GM19372 (cell line): ENCODE results near the gene CAPN14.

Experiments used
- ATAC-seq: cut with Tn5 transposase; IDR thresholded peaks from one replicate; pipeline ENCODE4 v1.9.1; 2021; ENCODE audit warnings: mild to moderate bottlenecking, low read depth, moderate library complexity; ENCODE audit not compliant: unreplicated experiment

The CAPN14 gene

DNA sequence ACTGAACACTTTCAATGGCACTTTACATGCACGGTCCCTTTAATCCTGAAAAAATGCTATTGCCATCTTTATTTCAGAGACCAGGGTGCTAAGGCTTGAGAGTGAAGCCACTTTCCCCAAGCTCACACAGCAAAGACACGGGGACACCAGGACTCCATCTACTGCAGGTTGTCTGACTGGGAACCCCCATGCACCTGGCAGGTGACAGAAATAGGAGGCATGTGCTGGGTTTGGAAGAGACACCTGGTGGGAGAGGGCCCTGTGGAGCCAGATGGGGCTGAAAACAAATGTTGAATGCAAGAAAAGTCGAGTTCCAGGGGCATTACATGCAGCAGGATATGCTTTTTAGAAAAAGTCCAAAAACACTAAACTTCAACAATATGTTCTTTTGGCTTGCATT, 11.4 kb upstream of the CAPN14 start:
- no peak for ATAC-seq

DNA sequence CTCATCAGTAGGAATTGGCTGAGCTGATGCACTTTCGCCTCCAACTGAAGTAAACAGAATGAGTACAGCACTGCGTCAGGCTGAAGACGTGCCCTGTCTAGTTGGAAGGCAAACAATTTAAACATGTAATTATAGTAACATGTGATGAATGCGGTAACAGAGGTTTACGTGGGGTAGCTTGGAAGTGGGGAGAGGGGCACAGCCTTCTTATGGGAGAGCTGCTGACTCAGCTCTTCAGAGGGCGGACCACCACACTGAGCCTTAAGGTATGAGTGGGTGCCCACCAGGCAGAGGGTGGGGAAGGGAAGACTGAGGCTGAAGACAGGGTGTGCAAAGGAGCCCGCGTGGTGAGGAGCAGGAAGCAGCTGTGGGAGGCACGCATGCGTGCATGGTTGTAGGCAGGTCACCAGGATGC, 10.4 kb upstream of the CAPN14 start:
- ATAC-seq: no peak

DNA sequence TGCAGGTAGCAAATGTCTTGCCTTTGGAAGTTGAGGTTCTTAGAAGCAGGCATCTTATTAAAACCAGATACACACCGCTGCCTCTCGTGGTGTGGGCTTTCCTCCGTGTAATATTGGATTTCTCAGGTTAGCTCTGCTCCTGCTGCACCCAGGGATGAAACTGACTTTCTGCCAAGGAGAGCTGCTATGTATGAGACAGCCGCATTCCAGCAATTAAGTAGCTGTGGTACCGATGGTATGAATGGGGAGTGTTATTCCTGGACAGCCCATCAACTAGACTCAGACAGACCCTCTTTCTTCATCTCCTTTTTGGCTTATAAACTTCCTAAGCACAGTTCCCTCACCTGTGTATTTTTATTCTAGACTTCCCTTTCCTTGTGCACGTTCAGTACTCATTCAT, 9.8 kb upstream of the CAPN14 start:
- ATAC-seq: no peak

DNA sequence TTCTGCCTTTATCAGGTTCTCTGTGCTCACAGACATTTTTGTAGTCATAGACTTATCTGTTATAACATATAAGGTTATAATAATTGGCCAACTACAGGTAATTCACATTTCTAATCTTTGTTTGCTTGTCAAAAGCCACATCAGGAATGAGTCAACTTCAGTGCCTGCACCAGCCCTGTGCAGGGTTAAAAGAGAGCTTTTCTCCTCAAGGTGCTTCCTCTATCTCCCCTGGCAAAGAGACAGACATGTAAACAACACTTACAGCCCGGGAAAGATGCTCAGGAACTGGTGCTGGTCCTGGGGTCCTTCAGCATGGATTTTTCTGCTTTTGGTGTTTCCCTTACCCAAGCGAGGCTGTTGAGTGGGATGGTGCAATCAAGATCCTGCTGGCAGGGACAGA, 9.0 kb upstream of the CAPN14 start:
- ATAC-seq: no peak

DNA sequence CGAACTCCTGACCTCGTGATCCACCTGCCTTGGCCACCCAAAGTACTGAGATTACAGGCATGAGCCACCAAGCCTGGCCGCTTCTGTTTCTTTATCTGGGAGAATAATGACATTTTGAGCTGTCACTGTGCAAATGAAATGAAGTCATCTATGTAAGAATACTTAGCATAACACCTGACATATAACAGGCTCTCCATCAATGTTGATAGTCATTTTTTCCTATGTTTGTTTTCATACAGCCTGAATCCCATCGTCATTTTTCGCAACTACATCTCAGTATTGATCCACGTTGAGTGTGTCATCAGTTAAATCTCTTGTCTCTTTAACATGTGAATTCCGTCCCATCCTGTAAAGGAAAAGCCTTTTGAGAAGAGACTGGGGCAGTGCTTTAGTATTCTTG, 6.4 kb upstream of the CAPN14 start:
- no peak for ATAC-seq

DNA sequence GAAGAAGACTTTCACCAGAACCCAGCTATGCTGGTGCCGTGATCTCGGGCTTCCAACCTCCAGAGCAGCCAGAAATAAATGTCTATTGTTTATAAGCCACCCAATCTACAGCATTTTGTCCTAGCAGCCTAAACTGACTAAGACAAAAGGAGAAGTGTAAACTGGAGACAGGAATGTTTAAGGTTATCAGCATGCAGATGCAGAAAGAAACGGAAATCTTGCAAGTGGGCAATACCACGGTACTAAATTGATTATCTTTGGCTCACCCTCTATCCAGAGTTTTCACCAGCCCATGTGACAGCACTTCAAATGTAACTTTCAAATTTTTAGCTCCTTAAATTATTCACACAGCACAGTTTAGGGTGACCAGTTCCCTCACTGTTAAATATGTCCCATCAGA, 5.7 kb upstream of the CAPN14 start:
- ATAC-seq: no peak

DNA sequence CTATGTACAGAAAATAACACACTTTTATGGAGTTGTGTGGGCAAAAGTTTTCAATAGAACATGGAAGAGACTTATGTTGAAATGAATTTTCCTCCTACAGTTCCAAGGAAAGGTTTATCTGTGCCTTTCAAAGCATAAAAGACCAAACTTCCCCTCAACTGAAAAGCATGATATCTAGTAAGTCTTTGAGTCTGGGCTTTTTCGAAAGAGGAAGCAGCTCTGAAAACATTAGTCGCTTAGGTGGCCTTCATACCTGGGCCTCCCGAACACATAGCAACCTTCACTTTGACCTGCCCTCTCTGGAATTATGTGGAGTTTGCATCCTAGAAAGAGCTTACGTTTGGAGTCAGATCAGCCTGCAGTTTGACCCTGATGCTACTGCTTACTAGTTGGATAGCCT, 4.8 kb upstream of the CAPN14 start:
- no peak for ATAC-seq

DNA sequence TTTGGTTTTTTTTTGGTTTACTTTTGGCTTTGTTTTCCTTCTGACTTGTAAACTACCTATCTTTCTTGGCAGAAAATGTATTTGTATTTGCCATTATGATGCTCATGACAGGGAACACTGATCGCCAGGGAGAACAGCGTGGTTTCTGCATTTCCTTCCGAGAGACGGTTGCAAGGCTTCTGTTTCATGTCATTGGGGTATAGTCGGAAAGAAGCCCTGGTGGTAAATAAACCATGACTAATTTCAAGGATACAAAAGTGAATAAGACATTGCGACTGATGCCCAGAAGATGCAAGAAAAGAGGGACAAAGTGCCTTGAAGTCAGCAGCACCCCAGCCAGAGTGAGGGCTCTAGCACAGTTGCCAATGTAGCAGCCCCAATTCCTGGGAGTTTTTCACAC, 4.2 kb upstream of the CAPN14 start:
- no peak for ATAC-seq

DNA sequence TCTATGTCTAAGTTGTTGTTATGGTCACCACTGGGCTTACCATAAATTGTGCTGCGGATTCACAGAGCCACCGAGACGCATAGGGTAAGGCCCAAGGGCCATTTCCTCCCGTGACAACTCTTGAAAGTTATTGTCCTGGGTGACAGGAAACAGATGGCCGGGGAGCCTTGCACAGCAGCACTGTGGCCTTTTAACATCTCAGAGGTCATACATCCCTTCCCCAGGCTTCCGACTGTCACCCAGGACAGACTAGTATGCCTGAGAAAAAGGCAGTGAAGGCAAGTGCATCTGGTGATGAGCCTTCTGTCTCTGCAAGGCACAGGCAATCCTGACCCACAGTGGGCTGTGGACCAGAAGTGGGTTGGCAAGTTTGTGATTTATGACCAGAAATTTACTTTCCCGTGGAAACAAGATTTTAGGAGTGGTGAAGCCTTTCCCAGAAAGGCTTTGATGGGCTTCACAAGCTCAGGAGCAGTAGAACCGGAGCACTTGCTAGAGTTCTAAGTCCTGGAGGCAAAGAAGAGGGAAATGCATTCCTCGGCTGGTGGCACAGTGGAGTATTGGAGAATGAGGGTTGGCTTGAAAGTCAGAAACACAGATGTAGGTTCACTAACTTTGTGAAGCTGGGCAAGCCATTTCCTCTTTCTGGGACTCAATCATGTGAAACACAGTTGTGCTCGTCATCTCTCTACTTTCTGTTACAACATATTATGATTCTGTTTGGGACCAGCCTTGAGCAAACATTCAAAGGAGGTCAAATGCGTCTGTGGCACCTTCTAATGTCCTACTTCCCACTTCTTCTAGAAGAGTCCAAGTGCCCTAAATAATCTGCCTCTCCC, 2.0 kb upstream of the CAPN14 start:
- peak; percentile 73 for ATAC-seq

DNA sequence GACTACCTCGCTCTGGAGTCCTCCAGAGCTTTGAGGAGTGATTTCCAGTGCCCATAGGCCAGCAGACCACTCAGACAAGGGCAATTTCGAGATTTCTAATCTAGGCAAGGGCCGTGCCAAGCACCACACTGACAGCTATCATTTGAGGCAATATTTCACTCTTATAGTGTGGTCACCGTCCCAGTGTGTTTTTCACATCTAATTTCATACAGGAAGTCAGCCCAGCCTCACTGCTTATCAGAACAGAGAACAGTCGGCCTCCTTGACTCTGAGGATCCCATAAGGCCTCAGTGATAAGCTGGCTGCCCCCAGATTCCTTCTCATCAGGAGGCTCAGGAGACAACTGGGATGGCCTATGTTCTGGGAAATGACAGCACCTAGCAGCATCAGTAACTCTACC, 581 bp downstream of the CAPN14 start:
- ATAC-seq: peak; percentile 32

DNA sequence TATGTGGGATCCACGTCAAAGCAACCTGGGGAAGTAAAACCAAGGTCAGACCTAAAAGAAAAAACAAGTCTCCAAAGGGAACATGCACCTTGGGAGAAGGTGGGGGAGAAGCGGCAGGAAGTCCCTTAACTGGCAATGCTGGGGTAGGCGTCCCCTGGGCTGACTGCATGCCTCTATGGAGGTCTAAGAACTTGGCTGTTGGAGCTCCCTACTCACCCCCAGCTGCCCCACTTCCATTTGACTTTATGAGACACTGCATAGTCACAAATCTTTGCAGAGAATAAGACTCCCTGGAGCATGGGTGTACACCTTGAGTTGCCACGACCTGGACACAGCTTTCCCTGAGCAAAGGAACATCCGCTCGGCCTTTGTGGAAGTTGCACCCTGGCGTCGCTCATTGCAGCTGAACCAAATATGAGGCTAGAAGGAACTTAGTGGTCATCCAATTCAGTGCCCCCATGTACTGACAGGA, 2.8 kb downstream of the CAPN14 start:
- no peak for ATAC-seq

DNA sequence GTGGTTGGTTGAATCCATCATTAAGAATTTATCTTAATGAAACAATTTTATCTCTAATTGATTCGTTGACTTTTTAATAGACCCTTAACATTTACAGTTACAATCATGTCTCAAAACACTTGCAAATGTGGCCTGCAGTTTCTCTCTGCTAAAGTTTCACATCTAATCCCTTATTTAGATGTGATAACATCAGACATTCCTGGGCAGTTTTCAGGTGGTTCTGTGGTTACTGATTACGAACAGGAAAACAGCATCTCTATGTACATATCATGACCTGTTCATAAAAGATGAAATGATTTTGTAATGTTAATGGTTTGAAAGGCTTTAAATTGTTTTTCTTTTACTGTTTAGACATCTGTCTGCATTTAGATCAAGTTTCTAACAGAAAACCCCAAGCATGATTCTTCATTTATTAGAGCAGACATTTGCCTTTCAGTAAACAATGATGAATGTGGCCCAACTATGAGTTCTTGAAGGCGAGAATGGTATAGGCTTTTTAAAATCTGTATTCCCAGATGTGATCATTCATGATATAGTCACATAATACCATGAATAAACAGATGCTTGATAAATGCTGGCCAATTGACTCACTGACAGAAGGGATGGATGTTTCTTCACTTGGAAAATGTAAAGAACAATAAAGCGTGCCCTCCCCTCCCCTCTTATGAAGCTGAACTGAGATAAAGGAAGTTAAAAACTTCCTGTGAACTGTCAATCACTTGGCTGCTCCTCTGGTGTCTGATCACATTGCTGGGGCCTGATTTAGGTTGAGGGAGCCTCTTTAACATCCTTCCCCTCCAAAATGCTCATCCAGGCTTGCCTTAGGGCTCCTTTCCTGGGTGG, 3.5 kb downstream of the CAPN14 start:
- ATAC-seq: no peak

DNA sequence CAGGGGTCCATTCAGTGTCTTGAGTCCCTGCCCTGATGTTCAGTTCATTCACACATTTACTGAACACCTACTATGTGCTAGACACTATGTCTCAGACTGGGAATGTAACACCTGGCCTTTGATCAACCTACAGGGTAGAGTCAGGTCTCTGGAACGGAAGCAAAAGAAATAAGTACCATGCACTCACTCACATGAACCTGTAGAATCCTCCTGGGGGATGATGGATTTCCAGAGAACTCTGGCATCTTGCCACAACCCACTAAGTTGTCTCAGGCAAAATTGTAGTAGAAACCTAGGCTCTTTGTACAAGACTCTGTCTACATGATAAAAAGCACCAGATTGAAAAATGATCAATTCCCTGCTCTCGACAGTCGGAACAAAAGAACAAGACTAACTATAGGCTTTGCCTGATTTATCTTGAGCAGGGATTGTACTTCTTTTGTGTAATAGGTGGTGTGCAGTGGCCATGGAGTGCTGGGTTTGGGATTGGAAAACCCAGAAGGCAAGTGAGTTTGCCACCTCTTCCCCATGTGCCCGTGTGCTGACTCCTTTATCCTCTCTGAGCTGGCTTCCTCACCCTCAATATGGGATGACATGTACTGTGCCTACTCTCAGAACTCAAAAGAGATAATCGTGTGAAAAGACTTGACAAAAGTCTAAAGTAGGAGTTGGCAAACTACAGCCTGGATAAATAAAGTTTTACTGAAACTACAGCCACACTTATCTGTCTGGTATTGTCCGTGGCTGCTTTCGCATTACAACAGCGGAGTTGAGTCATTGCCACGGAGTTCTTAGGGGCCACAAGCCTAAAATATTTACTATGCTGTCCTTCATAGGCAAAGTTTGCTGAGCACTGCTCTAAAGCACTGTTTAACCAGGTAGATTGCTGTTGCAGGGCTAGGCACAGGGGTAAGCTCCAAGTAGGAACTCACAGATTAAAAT, 4.4 kb downstream of the CAPN14 start:
- ATAC-seq: no peak

DNA sequence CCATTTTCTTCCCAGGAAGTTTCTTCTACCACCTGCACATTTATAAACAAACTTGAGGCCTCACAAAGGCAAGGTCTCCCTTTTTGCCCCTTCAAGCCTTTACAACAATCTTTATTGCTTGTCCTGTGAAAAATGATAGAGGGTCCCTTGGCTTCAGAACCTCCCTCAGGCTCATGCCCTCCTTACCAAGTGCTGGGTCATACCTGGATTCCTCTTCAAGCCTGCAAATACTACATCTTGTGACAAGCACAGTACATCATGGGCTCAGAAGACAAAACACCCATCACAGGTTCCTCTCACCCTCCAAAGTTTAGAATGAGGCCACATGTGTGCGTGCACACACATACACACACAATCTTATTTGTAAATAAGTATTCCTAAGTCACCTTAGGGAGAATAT, 9.1 kb downstream of the CAPN14 start:
- ATAC-seq: no peak

DNA sequence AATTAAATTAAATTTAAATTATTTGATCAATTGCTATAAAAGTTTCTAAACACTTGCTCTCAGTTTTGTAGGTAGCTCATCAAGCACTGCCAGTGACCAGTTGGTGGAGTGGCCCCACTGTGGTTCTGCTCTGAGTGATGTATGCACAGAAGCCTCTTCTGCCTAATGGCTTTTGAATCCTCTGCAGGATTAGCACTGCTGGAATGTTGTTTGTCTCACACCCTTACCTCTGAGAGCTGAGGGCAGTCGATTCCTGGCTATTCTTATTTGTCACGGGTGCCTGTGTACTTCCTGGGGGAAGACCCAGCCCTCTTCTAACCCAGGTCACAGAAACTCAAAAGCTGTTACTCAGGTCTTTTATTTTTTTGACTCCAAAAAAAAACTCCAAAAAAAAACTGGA, 9.5 kb downstream of the CAPN14 start:
- ATAC-seq: no peak

DNA sequence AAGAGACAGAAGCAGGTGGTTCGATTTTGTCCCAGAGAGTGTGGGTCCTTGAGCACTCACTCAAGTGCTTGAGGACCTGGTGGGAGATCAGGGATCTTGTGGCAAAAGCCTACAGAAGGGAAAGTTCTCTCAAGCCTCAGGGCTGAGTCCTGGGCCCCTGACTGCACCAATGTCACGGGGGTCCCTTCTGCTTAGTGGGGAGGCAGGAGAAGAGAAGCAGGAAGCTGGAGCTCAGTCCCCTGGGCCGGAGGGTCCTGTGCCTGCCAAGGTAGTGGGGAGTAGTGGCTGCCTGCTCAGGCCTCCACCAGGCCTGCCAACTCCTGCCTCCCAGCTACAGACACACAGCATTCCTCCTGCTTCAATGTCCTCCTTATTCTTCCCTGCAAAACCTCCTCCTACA, 11.7 kb downstream of the CAPN14 start:
- ATAC-seq: no peak

DNA sequence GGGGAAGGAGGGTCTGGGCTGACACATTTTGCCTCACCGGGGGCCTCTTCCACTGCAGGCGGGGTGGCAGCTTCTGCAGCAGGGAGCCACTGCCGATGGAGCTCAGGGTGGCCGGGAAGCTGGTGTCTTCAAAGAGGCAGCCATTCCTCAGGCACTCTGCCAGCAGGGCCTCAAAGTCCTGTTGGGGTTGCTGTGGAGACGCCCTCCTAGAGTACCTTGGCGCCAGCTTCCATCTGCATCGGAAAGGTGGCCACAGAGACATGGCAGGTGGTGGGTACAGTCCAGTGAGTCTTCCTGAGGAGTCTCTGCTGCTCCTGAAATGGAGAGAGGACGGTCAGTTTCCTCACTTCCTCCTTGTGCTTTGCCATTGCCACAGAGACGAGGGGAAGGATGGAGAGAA, 12.1 kb downstream of the CAPN14 start:
- ATAC-seq: no peak

DNA sequence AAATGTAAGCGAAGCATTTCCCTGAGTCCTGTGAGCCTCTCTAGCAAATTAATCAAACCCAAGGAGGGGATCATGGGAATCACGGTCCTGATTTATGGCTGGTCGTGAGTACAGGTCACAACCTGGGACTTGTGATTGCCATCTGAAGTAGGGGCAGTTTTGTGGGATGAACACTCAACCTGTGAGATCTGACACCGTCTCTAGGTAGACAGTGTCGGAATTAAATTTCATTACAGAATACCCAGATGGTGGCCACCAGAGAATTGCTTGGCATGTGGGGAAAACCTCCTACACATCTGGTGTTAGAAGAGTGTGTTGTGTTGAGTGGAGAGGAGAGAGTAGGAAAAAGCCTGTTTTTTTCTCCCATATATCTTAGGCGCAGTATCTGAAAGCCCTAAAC, 12.5 kb downstream of the CAPN14 start:
- ATAC-seq: no peak

DNA sequence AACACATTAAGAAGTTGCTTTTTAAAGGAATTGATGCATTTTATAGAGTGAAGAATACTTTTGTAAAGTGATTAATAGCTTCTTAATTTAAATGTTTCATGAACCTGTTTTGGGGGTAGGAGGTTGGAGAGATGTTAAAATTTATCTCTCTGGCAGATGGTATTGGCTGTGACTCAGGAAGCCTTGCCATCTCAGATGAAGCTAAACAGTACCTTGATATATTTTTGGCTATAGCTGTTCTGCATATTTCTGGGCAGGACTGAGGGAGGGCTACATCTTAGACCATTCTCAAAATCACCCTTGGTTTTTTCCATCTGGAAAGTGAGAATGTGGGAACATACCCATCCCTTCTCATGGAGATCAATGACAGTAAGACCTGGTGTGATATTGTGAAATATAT, 13.4 kb downstream of the CAPN14 start:
- ATAC-seq: no peak

DNA sequence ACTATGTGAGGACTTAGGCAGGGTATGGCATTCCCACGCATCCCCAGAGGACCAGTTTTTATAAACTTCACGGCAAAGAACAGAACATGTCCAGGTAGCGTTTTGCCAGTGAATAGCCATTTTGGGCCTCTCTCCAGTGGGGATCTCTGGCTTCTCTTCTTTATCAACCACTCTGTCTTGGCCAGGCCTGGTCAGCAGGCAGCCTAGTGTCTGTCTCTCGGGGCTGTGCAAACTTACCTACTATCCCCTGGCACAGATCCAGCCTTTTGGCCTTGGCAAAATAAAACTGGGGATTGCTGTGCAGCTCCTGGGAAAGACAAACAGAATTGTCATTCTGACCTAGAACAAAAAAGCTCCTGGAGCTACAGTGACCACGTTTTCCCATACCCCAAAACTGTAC, 14.5 kb downstream of the CAPN14 start:
- ATAC-seq: no peak

DNA sequence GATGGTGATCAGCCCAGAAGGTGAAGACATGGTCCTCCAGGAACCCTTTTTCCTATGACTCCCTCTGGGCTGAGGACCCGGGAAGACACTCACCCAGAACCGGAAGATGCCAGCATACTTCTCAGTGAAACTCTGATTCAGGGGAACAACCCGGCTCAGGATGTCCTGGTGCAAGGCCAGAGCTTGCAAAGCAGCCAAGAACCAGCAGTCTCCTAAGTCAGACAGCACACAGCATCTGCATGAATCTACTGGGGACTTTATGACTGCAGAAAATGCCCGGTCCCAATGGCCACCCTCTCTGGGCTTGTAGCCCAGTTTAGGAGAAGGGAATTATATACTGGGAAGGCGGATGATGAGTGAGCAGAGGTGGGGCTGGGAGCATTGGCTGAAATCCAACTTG, 15.3 kb downstream of the CAPN14 start:
- no peak for ATAC-seq
